ENCODE data around the gene CHST15.
A peak's percentile ranks its signal among the peaks of the same experiment; 100 is the strongest.

Gene CHST15

DNA sequence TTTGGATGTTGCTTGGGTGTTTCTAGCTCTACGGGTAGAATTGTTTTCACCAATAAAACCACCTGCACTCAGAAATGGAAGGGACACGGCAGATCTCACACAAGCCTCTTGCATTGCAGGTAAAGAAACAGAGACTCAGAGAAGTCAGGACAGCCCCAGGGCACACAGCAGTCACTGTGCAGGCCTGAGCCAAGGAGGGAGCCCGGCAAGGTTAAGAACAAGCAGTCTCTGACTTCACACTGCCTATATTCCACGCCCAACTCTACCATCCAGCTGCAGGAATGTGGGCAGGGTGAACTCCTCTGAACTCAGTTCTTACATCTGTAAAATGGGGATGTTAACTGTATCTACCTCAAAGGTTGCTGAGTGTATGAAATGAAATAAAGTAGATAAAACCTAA lies 15.4 kb downstream of the CHST15 start:
- no peak for DNase-seq

- DNase-seq: no peak
These were observed 16.0 kb downstream of the CHST15 start for GRCh38 chr10:124077208-124077993.

DNA sequence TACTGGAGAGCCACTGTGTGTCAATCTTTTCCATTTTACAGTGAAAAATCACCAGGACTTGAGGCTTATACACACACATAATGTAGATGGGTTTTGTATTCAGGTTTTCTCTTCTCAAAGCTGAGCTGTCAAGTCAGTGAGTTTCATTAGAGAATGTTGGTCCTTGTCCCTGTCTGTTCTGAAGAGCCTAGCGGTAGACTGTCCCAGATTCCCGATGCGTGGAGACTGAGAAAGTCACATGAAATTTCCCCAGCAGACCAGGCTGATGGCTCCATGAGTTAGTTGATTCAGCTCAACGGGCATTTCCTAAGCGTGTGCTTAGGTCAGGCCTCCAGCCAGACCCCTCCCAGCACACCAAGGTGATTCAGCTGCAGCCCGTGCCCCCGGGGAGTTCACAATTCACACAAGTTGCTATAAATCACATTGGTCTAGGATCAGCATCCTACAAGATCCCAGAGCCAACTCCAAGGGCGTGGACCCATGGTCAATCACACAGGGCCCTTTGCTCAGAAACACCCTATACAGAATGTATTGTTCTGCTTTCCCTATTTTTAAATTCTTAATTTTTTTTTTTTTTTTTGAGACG lies 17.2 kb downstream of the CHST15 start:
- DNase-seq: peak; percentile 11

DNA sequence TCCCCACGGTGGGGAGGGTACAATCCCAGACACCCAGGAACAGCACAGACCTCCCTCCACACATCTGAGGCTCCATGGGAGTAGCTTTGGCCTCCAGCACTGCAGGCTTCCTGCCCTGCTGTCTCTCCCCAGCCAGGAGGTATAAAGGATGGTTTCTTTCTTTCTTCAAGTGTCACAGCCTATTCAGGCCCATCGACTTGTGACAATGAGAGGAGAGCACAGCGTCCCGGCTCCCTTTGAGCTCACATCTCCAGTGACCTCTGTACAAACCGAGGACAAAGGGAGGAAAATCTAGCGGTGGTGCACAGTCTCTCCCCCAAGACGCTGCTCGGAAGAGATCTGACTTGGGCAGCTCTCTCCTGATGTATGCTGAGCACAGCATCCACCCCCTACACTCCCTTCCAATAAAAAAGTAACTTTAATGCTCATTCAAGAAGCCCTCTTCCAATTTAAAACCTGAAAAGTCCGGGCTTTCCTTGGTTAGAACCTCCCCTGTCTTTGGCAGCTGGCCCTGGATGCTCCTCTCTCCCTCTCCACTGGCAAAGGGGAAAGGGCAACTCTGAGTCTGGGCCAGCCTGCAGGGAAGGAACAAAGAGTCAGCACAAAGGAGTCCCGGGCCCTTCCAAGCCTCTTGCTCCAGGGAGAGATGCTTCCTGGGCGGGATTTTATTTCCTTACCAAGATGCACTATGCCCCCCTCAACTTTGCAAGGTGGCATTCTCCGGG lies 18.0 kb downstream of the CHST15 start:
- no peak for DNase-seq

DNA sequence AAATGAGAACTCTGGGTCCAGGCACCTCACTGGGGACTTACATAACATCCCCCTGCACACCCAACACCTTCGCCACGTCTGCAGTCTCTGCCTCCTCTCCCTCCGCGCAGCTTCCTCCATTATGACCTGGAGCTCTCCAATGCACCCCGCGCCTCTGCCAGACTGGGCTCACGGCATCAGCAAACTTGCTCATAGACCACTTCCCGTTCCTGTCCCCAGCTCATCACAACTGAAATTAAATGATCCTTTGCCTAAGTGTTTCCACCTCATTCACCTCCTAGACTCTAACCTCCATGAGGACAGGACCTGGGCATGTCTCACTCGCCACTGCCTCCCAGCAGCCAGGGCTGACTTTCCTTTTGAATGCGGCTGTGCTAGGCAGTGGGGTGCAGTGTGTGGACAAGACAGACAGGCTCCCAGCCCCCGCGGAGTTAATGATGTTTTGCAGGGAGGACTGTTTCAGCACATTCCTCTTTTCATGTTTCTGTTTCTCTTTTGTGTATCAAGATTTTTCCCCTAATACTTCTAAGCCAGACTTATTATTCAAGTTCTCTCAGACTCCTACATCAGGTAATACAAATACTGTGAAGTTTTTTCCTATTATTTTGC lies 18.8 kb downstream of the CHST15 start:
- no peak for DNase-seq

- no peak for DNase-seq
These were observed 19.4 kb downstream of the CHST15 start for GRCh38 chr10:124073978-124074377.

DNA sequence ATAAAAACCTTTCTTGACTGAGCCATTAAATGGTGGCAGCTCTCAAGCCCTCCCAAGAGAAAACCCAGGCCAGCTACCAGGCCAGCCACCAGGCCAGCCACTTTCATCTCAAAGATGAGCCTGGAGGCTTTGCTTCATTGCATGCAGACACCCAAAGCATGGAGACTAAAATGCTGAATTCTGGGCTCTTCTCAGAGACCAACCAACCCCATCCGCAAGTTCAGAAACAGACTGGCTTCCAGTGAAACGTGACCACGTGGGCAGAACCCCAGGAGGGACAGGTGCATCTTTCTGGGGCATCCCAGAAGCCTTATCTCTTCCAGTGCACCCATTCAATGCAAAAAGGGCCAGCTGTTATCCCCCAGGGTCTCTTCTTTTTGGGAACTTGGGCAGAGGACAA lies 20.9 kb downstream of the CHST15 start:
- no peak for DNase-seq

DNA sequence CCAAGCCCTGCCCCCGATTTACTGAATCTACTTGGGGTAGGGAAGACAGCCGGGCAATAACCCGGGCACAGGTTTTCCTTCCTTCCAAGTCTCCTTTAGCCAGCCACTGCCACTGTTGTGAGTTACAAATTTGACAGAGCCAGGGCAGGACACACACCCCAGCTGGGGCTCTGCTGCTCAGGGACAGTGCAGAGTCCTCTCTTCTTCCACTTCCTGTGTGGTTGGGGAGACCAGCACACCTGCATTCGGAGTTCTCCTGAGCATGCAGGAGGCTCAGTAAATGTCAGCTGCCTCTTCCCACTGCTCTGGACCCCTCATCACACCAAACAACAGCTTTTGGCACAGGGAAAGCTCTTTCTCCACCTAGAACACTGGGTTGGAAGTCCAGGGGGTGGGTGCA lies 21.3 kb downstream of the CHST15 start:
- peak; percentile 19 for DNase-seq

GRCh38 chr10:124071141-124071540 lies 22.3 kb downstream of the CHST15 start:
- peak; percentile 14 for DNase-seq

GRCh38 chr10:124070666-124071065 lies 22.7 kb downstream of the CHST15 start:
- DNase-seq: no peak

- DNase-seq: peak; percentile 31
These were observed 23.8 kb downstream of the CHST15 start for GRCh38 chr10:124069341-124070264.

DNA sequence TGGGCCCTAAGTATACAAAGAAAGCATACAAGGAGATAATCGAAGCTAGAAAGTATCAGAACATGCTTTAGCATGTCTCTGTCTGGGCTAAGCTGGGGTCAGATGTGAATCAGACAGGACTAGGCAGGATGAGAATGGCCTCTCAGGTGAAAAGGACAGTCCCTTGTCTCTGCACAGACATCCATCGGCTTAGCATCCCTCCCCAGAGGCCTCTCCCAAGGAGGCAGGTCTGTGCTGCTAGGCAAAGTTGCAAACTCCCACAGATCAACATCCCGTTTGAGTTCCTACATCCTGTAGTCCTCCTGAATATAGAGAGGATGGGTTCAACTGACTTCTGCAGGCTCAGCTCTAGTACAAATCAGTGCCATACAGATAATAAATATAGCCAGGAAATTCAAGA lies 24.5 kb downstream of the CHST15 start:
- no peak for DNase-seq

DNA sequence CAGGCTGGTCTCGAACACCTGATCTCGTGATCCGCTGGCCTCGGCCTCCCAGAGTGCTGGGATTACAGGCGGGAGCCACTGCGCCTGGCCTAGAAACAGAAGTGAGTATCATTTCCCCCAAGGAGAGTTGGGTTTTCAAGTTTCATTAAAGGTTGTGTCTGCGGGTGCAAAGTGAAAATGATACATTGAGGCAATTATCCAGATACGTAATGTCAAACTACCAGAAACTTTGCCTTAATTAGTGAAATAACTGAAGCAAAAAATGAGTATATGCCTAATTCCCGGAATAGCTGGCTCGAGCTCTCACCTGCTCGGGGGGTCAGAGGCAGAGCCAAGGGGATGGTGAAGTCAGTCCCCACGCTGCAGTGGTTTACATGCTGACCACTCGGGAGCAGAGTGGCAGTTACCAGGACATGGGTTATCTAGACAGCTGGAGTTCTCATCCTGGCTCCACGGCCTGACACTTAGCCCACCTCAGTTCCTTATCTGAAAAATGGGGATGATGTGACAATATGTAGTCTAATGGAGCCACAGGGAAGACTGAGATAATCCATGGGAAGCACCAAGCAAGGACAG lies 25.5 kb downstream of the CHST15 start:
- DNase-seq: peak; percentile 15

DNA sequence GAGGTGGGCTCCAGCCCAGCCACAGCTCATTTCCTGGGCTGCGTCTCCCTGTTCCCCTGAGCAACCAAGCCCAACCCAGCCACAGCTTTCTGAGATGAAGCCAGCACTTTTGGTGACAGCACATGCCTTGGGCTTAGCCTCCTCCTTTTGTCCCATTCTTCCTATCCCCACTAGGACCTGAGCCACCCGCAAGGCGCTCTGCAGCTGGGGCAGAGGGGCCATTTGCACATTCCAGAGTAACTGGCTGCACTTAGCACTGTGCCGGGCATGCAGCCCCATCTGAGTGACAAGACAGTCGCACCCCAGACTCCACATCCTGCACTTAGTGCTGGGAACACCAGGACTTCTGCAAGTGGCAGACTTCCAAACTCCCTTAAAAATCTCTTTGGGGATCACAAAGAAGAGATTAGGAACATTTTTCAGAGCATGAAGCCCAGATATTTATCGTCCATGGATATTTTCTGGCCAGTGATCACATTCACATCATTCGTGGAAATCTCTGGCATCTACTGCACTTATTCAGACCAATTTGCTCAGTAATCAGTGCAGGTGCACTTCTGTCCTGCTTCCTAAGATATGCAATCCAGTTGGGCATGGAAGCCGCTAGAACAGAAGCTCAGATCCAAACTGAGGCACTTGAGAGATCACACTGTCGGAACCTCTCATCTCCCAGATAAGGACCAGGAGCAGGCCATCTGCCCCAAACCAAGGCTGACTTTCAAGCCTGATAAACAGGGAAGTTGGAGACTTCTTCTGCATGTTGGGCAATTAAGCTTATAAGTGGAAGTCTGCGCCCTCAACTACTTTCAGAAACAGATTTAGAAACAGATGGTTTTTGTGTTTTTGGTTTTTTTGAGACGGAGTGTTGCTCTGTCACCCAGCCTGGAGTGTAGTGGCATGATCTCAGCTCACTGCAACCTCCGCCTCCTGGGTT lies 26.4 kb downstream of the CHST15 start:
- peak; percentile 72 for DNase-seq

- DNase-seq: peak; percentile 24
These were observed 27.2 kb downstream of the CHST15 start for GRCh38 chr10:124066126-124066700.

GRCh38 chr10:124065382-124066125 lies 27.8 kb downstream of the CHST15 start:
- DNase-seq: no peak

DNA sequence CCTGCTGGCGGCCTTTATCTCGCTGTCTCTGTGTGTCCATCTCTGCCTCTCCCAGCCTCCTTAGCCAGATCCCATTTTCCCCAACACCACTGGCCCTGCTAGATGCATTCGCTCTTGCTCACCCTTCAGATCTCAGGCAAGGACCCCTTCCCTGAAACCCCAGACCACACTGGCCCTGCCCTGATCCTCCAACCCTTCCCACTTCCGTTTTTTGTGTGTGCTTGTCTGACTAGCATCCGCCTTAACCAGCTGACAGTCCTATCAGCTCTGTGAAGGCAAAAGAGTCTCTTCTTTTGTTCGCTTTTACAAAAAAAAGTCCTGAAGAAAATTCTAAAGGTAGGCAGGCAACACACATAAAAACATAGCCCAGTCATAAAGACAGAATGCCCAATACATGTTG lies 28.7 kb downstream of the CHST15 start:
- no peak for DNase-seq

GRCh38 chr10:124063750-124064603 lies 29.4 kb downstream of the CHST15 start:
- DNase-seq: peak; percentile 14

DNA sequence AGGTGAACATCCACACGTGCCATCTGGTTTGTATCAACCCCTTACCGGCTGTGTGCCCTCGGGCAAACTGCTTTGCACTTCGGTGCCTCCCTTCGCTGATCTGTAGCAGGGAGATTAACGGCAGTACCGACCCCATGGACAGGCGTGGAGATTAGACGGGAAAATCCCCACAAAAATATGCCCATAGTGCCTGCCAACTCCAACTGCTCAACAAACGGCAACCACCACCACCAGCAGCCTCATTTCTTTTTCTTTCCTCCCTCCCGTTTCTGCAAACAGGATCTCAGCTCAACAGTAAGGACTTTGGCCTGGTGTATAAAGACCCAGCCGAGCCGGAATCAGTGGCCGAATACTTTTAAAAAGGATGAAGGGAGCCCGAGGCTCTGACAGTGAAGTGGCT lies 31.0 kb downstream of the CHST15 start:
- peak; percentile 11 for DNase-seq

Data from femur (tissue), 1 donor.